Breast epithelium (tissue), 4 donors: ENCODE measurements around the gene CDH6. TPM values are rescaled to one million over a fixed set of nuclear protein-coding genes. Genes with fewer than 3 reads are reported as not detected.

Experiments
- DNase-seq, 2 donors: peaks; one replicate each; pipeline ENCODE4 v3.0.0-alpha.2; 2019; ENCODE audit warnings: low spot score in 2 of 2
- H3K27ac ChIP-seq, 2 donors: fragments of 200-600 bp; sonication (generic) in 1 of 2; one replicate each; pipeline ENCODE4 v1.5.1; 2016 to 2019; ENCODE audit warnings: mild to moderate bottlenecking in 1 of 2
- H3K27me3 ChIP-seq, 2 donors: fragments of 200-600 bp; sonication (generic) in 1 of 2; one replicate each; pipeline versions ENCODE4 v1.5.1 to v1.6.0; 2017 to 2019; ENCODE audit warnings: control low read depth in 1 of 2, mild to moderate bottlenecking in 1 of 2
- H3K36me3 ChIP-seq: fragments of 200-600 bp; one replicate; pipeline ENCODE4 v1.5.1; 2019
- H3K4me1 ChIP-seq, 2 donors: fragments of 200-600 bp; sonication (generic); one replicate each; pipeline ENCODE4 v1.5.1; 2016 to 2019; ENCODE audit warnings: control low read depth in 1 of 2
- H3K4me3 ChIP-seq, 3 donors: fragments of 200-600 bp; sonication (generic); 1 replicate in 2 of 3; 2 replicates in 1 of 3; pipeline ENCODE4 v1.5.1; 2016 to 2019; ENCODE audit warnings: mild to moderate bottlenecking in 3 of 3, moderate library complexity in 2 of 3
- H3K9me3 ChIP-seq, 2 donors: fragments of 200-600 bp; sonication (generic) in 1 of 2; one replicate each; pipeline ENCODE4 v1.5.1; 2016 to 2019; ENCODE audit warnings: control low read depth in 1 of 2
- CTCF ChIP-seq, 3 donors: fragments of 450-650 bp; IDR thresholded peaks; one replicate each; pipeline ENCODE4 v1.5.1; 2016 to 2017; ENCODE audit warnings: antibody characterized with exemption in 3 of 3, mild to moderate bottlenecking in 3 of 3, moderate library complexity in 3 of 3
- POLR2A ChIP-seq: fragments of 450-650 bp; IDR thresholded peaks from one replicate; pipeline ENCODE4 v1.6.1; 2016; ENCODE audit warnings: antibody characterized with exemption, mild to moderate bottlenecking, moderate library complexity
- POLR2AphosphoS5 ChIP-seq, 3 donors: sonication (generic); formaldehyde crosslinking; IDR thresholded peaks; one replicate each; pipeline ENCODE4 v1.6.1; 2017; ENCODE audit warnings: antibody characterized with exemption in 3 of 3
- intact Hi-C: fragments of 100-400 bp; cut with DNase I; formaldehyde crosslinking; loops from one replicate; pipeline ENCODE4 v1.15.1; 2023; ENCODE audit warnings: low total_unique reads
- total RNA-seq, 3 donors: library from RNA; depleted of rRNA; stranded (reverse); fragments of >200 nt; gene quantifications; one replicate each; pipeline ENCODE4 v1.1.0, GENCODE V29; 2016

CDH6 gene
- total RNA-seq, 3 donors from 2014 or later, result 1.4 to 4.8 (median 3.9) TPM

DNA sequence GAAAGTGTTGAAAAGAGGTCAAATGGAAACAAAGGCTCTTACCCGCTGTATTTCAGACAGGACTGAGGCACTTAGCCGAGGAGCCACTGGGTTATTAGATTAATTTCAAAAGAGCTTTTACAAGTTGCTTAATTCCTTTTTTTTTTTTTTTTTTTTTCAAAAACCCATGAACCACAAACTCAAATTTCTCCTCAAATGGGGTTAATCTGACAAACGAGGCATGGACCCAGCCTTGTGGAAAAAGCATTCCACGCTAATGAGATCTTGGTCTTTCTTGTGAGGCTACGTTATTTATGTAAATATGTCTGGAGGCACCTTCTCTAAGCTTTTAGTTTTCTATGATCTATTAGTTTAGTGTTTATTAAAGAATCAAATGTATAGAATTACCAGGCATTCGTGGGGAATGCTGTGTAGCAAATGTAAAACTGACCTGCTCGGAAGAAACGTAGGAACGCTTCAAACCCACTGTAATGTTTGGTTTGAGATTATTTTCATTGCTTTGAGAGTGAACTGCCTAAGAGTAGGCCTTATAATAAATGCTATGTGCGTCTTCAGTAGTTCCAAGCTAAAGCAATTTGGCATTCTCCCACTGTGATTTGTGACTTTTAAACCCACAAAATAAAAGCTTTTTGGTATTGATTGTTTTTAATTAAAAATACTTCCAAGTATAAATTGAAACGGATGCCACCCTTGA is 134.7 kb downstream of the CDH6 start:
- no peak overlapping the region for H3K4me3 ChIP-seq
- DNase-seq, result no peak
- H3K27ac ChIP-seq, result no peak overlapping the region
- H3K4me1 ChIP-seq, result no peaks in the 10 kb centered on the region
- no peak for TF ChIP-seq POLR2AphosphoS5 (IDR thresholded peaks at IDR 0.05)
- no peak for TF ChIP-seq POLR2A
- no peak for TF ChIP-seq CTCF (IDR thresholded peaks at IDR 0.05)
- no peaks in the 10 kb centered on the region for H3K9me3 ChIP-seq
- intact Hi-C loops, result no loop called here
- H3K27me3 ChIP-seq, result no peaks in the 10 kb centered on the region
- H3K36me3 ChIP-seq, result no peaks in the 10 kb centered on the region

DNA sequence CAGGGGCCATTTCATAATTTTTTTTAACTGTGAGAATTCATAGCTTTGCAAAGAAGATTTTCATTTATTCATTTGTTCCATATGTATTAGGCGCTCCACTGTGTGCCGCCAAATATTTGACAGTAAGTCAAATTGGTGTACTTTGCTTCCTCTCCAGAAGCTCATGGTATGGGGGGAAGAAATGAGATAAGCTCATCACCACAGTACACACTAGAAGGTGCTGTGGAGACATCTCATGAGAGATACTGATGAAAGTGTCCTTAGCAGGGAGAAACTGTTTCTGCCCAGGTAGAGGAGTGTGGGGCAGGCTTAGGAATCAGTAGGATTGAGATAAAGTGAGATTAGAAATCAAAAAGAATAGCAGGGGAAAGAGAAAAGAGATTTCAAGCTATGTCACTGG is 136.2 kb downstream of the CDH6 start:
- TF ChIP-seq CTCF (IDR thresholded peaks at IDR 0.05) (no peak), POLR2AphosphoS5 (IDR thresholded peaks at IDR 0.05) (no peak), POLR2A (no peak)
- H3K4me3 ChIP-seq, result no peak overlapping the region
- intact Hi-C loops, result no loop called here
- H3K27me3 ChIP-seq, result no peaks in the 10 kb centered on the region
- no peaks in the 10 kb centered on the region for H3K36me3 ChIP-seq
- no peak for DNase-seq
- no peak overlapping the region for H3K27ac ChIP-seq
- no peaks in the 10 kb centered on the region for H3K9me3 ChIP-seq
- no peaks in the 10 kb centered on the region for H3K4me1 ChIP-seq

GRCh38 chr5:31332160-31332559 is 138.7 kb downstream of the CDH6 start:
- Histone ChIP-seq H3K27me3 (no peaks in the 10 kb centered on the region), H3K27ac (no peak overlapping the region), H3K9me3 (no peaks in the 10 kb centered on the region), H3K4me1 (no peaks in the 10 kb centered on the region), H3K4me3 (no peak overlapping the region), H3K36me3 (no peaks in the 10 kb centered on the region)
- intact Hi-C loops, result no loop called here
- no peak for TF ChIP-seq CTCF (IDR thresholded peaks at IDR 0.05)
- no peak for TF ChIP-seq POLR2A
- no peak for TF ChIP-seq POLR2AphosphoS5 (IDR thresholded peaks at IDR 0.05)
- no peak for DNase-seq

GRCh38 chr5:31333475-31333874 is 140.0 kb downstream of the CDH6 start:
- TF ChIP-seq POLR2AphosphoS5 (IDR thresholded peaks at IDR 0.05) (no peak), POLR2A (no peak), CTCF (IDR thresholded peaks at IDR 0.05) (no peak)
- no peaks in the 10 kb centered on the region for H3K9me3 ChIP-seq
- H3K4me1 ChIP-seq, result no peaks in the 10 kb centered on the region
- H3K4me3 ChIP-seq, result no peak overlapping the region
- no peaks in the 10 kb centered on the region for H3K27me3 ChIP-seq
- H3K27ac ChIP-seq, result no peak overlapping the region
- H3K36me3 ChIP-seq, result no peaks in the 10 kb centered on the region
- no peak for DNase-seq
- intact Hi-C loops, result no loop called here

DNA sequence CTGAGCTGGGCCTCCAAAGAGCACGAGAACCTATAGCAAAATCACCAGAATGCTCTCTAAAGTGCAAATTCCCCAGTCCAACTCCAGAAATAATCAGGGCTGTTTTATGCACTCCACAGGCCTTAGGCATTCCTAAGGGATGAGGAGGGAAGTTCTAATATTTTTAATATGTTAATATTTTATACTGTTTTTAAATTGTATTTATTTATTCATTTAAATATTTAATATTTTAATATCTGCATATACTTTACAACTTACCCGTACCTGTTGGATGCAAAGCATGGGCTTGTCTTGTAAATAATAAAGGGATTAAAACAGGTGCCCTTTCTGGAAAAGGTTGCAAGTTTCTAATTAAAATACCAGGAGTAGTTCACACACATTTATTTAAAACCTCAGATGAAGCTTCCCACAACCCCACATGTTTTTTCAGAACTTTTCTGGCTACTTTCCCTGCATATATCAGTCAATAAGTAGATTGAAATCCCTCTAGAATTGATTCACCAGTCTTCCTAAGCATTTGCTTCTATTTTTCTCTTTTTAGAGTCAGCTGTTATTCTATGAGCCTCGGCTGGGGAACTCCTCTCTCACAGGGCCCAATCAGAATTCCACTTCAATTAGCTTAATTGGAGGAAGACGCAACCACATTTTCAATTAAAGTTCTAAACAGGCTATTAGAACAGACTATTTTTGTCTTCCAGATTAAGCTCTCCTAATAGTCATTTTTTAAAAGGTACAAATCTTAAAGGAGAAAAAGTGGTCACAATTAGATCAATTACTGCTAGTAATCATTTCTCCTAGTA is 140.8 kb downstream of the CDH6 start:
- Histone ChIP-seq H3K4me1 (no peaks in the 10 kb centered on the region), H3K27ac (no peak overlapping the region), H3K27me3 (no peaks in the 10 kb centered on the region), H3K36me3 (no peaks in the 10 kb centered on the region), H3K9me3 (no peaks in the 10 kb centered on the region), H3K4me3 (no peak overlapping the region)
- DNase-seq, result no peak
- no peak for TF ChIP-seq POLR2A
- TF ChIP-seq POLR2AphosphoS5 (IDR thresholded peaks at IDR 0.05), result no peak
- no peak for TF ChIP-seq CTCF (IDR thresholded peaks at IDR 0.05)
- intact Hi-C loops, result no loop called here
